ENCODE measurements around the gene OR4N2.
"Not testable (repeated sequence)": the region's sequence is repeated elsewhere in the genome, so short reads cannot be mapped to it uniquely, and the experiment has no call there.

Gene OR4N2

GRCh38 chr14:19803470-19803869 lies at the start of gene OR4N2:
Gene OR4N2 (plus strand): TSS chr14:19803770. CDS start chr14:19827449, 23,679 bp downstream.
- not testable (repeated sequence) for DNase-seq

- DNase-seq = no peak
Observed at GRCh38 chr14:19754172-19754571, 49.4 kb upstream of the OR4N2 start.

GRCh38 chr14:19771491-19771890 lies 32.1 kb upstream of the OR4N2 start:
- not testable (repeated sequence) for DNase-seq

GRCh38 chr14:19771895-19772430 lies 31.6 kb upstream of the OR4N2 start:
- DNase-seq = no peak

- DNase-seq = not testable (repeated sequence)
Observed at GRCh38 chr14:19772454-19772853, 31.1 kb upstream of the OR4N2 start.

GRCh38 chr14:19773204-19773603 lies 30.4 kb upstream of the OR4N2 start, which contains the start of gene OR4M1:
Gene OR4M1 (plus strand): TSS chr14:19773504. CDS start chr14:19780323, 6,819 bp downstream.
- not testable (repeated sequence) for DNase-seq

GRCh38 chr14:19775587-19775986 lies 28.0 kb upstream of the OR4N2 start:
- DNase-seq = no peak

GRCh38 chr14:19785848-19786247 lies 17.7 kb upstream of the OR4N2 start:
- DNase-seq = not testable (repeated sequence)

GRCh38 chr14:19787318-19787717 lies 16.3 kb upstream of the OR4N2 start:
- DNase-seq = not testable (repeated sequence)

- DNase-seq = not testable (repeated sequence)
Observed at GRCh38 chr14:19788150-19788549, 15.4 kb upstream of the OR4N2 start.

GRCh38 chr14:19796520-19797108 lies 7.0 kb upstream of the OR4N2 start:
- DNase-seq = not testable (repeated sequence)

GRCh38 chr14:19799880-19800279 lies 3.7 kb upstream of the OR4N2 start:
- DNase-seq = no peak

GRCh38 chr14:19800282-19801117 lies 3.1 kb upstream of the OR4N2 start:
- DNase-seq = no peak

GRCh38 chr14:19801118-19801464 lies 2.5 kb upstream of the OR4N2 start:
- no peak for DNase-seq

- DNase-seq = not testable (repeated sequence)
Observed at GRCh38 chr14:19813171-19813920, 9.8 kb downstream of the OR4N2 start.

GRCh38 chr14:19819879-19820278 lies 16.3 kb downstream of the OR4N2 start:
- DNase-seq = not testable (repeated sequence)

- not testable (repeated sequence) for DNase-seq
Observed at GRCh38 chr14:19821016-19821415, 17.4 kb downstream of the OR4N2 start.

- no peak for DNase-seq
Observed at GRCh38 chr14:19823178-19823577, 19.6 kb downstream of the OR4N2 start.

GRCh38 chr14:19823765-19824164 lies 20.2 kb downstream of the OR4N2 start:
- no peak for DNase-seq

GRCh38 chr14:19827626-19828244 lies 24.2 kb downstream of the OR4N2 start:
- not testable (repeated sequence) for DNase-seq

- DNase-seq = no peak
Observed at GRCh38 chr14:19828314-19828713, 24.7 kb downstream of the OR4N2 start.

GRCh38 chr14:19834203-19834848 lies 30.8 kb downstream of the OR4N2 start:
- DNase-seq = not testable (repeated sequence)

Measured in activated CD4-positive, CD25-positive, alpha-beta regulatory T cell treated with anti-CD3 and anti-CD28 coated beads, Interleukin-2, amount 50 U/mL, for 72 hours (primary cell).